ENCODE results near the gene EPS8. TPM values are rescaled to one million over a fixed set of nuclear protein-coding genes. Genes with fewer than 3 reads are reported as not detected.

EPS8 gene
- total RNA-seq, 1 experiment from 2014 or later = 32.0 TPM

DNA sequence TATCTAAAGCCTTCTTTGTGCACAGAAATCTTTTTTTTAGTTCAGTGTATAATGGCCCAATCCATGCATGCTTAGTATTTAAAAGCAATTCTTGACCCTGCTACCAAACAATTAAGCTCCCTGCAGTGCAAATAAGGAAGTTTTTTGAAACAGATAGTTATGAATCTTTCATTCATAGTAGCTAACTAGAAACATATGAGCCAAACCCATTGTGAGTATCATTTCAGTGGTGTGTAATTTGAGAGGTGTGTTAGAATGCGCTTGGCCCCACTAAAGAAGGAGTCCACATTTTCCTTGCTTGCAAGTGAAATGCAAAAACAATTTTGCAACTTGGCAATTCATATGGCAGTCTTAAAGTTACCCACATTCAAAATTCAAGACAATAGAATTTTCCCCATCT lies 14.4 kb downstream of the EPS8 start:
- TF ChIP-seq, protein P1, sequence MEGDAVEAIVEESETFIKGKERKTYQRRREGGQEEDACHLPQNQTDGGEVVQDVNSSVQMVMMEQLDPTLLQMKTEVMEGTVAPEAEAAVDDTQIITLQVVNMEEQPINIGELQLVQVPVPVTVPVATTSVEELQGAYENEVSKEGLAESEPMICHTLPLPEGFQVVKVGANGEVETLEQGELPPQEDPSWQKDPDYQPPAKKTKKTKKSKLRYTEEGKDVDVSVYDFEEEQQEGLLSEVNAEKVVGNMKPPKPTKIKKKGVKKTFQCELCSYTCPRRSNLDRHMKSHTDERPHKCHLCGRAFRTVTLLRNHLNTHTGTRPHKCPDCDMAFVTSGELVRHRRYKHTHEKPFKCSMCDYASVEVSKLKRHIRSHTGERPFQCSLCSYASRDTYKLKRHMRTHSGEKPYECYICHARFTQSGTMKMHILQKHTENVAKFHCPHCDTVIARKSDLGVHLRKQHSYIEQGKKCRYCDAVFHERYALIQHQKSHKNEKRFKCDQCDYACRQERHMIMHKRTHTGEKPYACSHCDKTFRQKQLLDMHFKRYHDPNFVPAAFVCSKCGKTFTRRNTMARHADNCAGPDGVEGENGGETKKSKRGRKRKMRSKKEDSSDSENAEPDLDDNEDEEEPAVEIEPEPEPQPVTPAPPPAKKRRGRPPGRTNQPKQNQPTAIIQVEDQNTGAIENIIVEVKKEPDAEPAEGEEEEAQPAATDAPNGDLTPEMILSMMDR (IDR thresholded peaks at IDR 0.05) = no peak
- TF ChIP-seq TCF7L2 (IDR thresholded peaks at IDR 0.05; ENCODE audit: low read depth, low read length) (no peak), POLR2AphosphoS5 (IDR thresholded peaks at IDR 0.05; ENCODE audit: low read depth, low read length) (no peak), SIN3A (IDR thresholded peaks at IDR 0.05; ENCODE audit: borderline replicate concordance, insufficient read depth, low read depth, low read length) (no peak)
- TF ChIP-seq, protein P2, sequence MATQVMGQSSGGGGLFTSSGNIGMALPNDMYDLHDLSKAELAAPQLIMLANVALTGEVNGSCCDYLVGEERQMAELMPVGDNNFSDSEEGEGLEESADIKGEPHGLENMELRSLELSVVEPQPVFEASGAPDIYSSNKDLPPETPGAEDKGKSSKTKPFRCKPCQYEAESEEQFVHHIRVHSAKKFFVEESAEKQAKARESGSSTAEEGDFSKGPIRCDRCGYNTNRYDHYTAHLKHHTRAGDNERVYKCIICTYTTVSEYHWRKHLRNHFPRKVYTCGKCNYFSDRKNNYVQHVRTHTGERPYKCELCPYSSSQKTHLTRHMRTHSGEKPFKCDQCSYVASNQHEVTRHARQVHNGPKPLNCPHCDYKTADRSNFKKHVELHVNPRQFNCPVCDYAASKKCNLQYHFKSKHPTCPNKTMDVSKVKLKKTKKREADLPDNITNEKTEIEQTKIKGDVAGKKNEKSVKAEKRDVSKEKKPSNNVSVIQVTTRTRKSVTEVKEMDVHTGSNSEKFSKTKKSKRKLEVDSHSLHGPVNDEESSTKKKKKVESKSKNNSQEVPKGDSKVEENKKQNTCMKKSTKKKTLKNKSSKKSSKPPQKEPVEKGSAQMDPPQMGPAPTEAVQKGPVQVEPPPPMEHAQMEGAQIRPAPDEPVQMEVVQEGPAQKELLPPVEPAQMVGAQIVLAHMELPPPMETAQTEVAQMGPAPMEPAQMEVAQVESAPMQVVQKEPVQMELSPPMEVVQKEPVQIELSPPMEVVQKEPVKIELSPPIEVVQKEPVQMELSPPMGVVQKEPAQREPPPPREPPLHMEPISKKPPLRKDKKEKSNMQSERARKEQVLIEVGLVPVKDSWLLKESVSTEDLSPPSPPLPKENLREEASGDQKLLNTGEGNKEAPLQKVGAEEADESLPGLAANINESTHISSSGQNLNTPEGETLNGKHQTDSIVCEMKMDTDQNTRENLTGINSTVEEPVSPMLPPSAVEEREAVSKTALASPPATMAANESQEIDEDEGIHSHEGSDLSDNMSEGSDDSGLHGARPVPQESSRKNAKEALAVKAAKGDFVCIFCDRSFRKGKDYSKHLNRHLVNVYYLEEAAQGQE (IDR thresholded peaks at IDR 0.05; ENCODE audit: insufficient read depth in 1 of 2, low read depth in 2 of 2, low read length in 1 of 2) = no peak
- ChIA-PET POLR2A (no interaction called here), CTCF (no interaction called here)
- Histone ChIP-seq H3K4me1 (ENCODE audit: control insufficient read depth, insufficient read depth, low read length) (no peaks in the 10 kb centered on the region; the same call in none of the 2 replicates), H3K9me3 (ENCODE audit: control insufficient read depth, insufficient read depth, low read depth, low read length) (no peaks in the 10 kb centered on the region), H3K4me3 (ENCODE audit: low read depth in 2 of 2, low read length in 2 of 2) (no peak overlapping the region), H3K27me3 (ENCODE audit: control insufficient read depth, insufficient read depth, low read length) (no peaks in the 10 kb centered on the region), H3K27ac (ENCODE audit: low read length) (no peak overlapping the region), H3K36me3 (ENCODE audit: control insufficient read depth, insufficient read depth, low read length) (no peaks in the 10 kb centered on the region)
- BruUV-seq (replicated peaks) = no TSS peak
- ATAC-seq = no peak
- no peak for DNase-seq (ENCODE audit: low read depth, low spot score)
- intact Hi-C loops (cut with micrococcal nuclease; ENCODE audit: unreplicated experiment) (no loop called here), in situ Hi-C loops (cut with HindIII; ENCODE audit: low pct_unique_long_range_greater_than_20kb, low sequenced_read_pairs) (no loop called here)

DNA sequence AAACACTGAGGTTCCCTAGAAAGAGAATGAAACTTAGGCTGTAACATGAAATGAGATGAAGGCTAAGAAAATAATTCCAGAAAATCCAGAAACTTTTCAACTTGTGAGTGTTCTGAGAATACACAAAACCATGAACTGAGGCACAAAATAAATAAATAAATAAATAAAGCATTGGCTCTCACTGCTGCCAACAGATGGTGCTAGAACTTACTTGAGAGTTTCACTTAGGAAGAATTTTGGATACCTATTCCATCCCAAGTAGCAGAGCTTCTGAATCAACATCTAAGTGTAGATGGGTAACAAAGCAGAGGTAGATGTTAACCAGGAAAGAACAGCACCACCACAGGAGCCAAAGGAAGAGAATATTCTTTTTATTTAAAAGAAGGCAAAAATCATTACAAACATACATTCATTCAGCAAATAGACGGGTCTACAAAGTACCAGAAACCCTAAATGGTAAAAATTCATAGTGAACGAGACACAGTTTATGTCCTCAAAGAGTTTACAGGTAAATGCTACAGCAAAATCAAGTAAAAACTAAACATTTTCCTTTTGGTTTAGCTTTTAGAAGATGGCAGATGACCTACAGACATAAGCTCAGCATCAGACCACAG lies 16.7 kb downstream of the EPS8 start:
- no TSS peak for BruUV-seq (replicated peaks)
- no peak for ATAC-seq
- POLR2A ChIA-PET = no interaction called here

More for the DNA sequence above, 16.7 kb downstream of the EPS8 start:
- DNase-seq (ENCODE audit: low read depth, low spot score) = no peak
- CTCF ChIA-PET = interaction anchor here (1.4 kb wide), 1 partner anchor 78 kb away, joined by 3 read pairs; no protein-coding TSS in a partner anchor
- TF ChIP-seq SIN3A (IDR thresholded peaks at IDR 0.05; ENCODE audit: borderline replicate concordance, insufficient read depth, low read depth, low read length) = no peak
- TF ChIP-seq, protein P1 (IDR thresholded peaks at IDR 0.05) = peak; percentile 64; the same call in 1 of the 2 replicates
- Histone ChIP-seq H3K4me3 (ENCODE audit: low read depth in 2 of 2, low read length in 2 of 2) (no peak overlapping the region), H3K36me3 (ENCODE audit: control insufficient read depth, insufficient read depth, low read length) (no peaks in the 10 kb centered on the region), H3K27me3 (ENCODE audit: control insufficient read depth, insufficient read depth, low read length) (no peaks in the 10 kb centered on the region), H3K9me3 (ENCODE audit: control insufficient read depth, insufficient read depth, low read depth, low read length) (no peaks in the 10 kb centered on the region), H3K27ac (ENCODE audit: low read length) (no peak overlapping the region), H3K4me1 (ENCODE audit: control insufficient read depth, insufficient read depth, low read length) (no peaks in the 10 kb centered on the region; the same call in none of the 2 replicates)
- intact Hi-C loops (cut with micrococcal nuclease; ENCODE audit: unreplicated experiment) = no loop called here
- in situ Hi-C loops (cut with HindIII; ENCODE audit: low pct_unique_long_range_greater_than_20kb, low sequenced_read_pairs) = no loop called here
